ENCODE results near the gene SRC. TPM values are rescaled to one million over a fixed set of nuclear protein-coding genes. Genes with fewer than 3 reads are reported as not detected.

The SRC gene
- total RNA-seq, 1 experiment from 2014 or later: 55.6 TPM

- no peaks in the 10 kb centered on the region for H3K27me3 ChIP-seq (ENCODE audit: low read length)
- no peak overlapping the region for H3K9ac ChIP-seq (ENCODE audit: low read length)
- no TSS peak for BruUV-seq (replicated peaks)
- no peaks in the 10 kb centered on the region for H3K9me3 ChIP-seq (ENCODE audit: low read length)
- 0 out of 2 replicates have a peak, but pooled peaks cover 5% of the 10 kb centered on the region for H3K36me3 ChIP-seq (ENCODE audit: low read depth, low read length)
- no peak overlapping the region for H3K4me3 ChIP-seq (ENCODE audit: low read length)
- intact Hi-C loops (cut with micrococcal nuclease): no loop called here
- CTCF ChIA-PET: no interaction called here
- no peak overlapping the region for H2AFZ ChIP-seq (ENCODE audit: low read length)
- H3K79me2 ChIP-seq (ENCODE audit: low read length): no peaks in the 10 kb centered on the region
- TF ChIP-seq, protein P1, sequence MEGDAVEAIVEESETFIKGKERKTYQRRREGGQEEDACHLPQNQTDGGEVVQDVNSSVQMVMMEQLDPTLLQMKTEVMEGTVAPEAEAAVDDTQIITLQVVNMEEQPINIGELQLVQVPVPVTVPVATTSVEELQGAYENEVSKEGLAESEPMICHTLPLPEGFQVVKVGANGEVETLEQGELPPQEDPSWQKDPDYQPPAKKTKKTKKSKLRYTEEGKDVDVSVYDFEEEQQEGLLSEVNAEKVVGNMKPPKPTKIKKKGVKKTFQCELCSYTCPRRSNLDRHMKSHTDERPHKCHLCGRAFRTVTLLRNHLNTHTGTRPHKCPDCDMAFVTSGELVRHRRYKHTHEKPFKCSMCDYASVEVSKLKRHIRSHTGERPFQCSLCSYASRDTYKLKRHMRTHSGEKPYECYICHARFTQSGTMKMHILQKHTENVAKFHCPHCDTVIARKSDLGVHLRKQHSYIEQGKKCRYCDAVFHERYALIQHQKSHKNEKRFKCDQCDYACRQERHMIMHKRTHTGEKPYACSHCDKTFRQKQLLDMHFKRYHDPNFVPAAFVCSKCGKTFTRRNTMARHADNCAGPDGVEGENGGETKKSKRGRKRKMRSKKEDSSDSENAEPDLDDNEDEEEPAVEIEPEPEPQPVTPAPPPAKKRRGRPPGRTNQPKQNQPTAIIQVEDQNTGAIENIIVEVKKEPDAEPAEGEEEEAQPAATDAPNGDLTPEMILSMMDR (conservative IDR thresholded peaks at IDR 0.05; ENCODE audit: low read depth, low read length): no peak
- no peak for TF ChIP-seq EZH2 (IDR thresholded peaks at IDR 0.05; ENCODE audit: low read length, unreplicated experiment)
- no peak for TF ChIP-seq EZH2phosphoT487 (IDR thresholded peaks at IDR 0.05; ENCODE audit: borderline replicate concordance, low read length)
- H3K4me1 ChIP-seq (ENCODE audit: insufficient read depth, low read length): no peaks in the 10 kb centered on the region
- DNase-seq (no peak), ATAC-seq (no peak)
- H3K4me2 ChIP-seq (ENCODE audit: low read length): no peak overlapping the region
- no peaks in the 10 kb centered on the region for H3K9me2 ChIP-seq (replicated peaks; ENCODE audit: low read length)
- POLR2A ChIA-PET (ENCODE audit: unreplicated experiment): no interaction called here
- H3K27ac ChIP-seq (ENCODE audit: low read length): no peak overlapping the region
- no peaks in the 10 kb centered on the region for H4K20me1 ChIP-seq (ENCODE audit: low read length)
- H3F3A ChIP-seq (ENCODE audit: low read length, unreplicated experiment): no peaks in the 10 kb centered on the region
These were observed 27.8 kb upstream of the SRC start for GRCh38 chr20:37317994-37318640.

DNA sequence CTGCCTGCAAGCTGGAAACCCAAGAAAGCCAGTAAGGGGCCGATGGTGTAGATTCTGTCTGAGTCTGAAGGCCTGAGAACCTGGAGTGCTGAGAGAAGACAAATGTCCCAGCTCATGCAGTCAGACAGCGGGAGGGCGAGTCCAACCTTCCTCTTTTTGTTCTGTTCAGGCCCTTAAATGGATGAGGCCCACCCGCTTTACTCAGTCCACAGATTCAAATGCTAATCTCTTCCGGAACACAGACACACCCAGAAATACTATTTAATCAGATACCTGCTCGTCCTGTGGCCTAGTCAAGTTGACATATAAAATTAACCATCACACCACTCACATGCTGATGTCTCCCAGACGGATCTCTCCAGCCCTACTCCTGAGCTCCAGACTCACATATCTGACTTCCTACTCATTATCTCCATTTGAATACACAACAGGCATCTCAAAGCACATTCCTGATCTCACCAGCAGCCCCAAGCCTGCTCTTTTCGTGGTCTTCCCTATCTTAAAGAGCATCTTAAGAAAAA lies 26.7 kb upstream of the SRC start:
- H3K79me2 ChIP-seq (ENCODE audit: low read length): no peaks in the 10 kb centered on the region
- no peak overlapping the region for H2AFZ ChIP-seq (ENCODE audit: low read length)
- H3K27me3 ChIP-seq (ENCODE audit: low read length): no peaks in the 10 kb centered on the region
- H4K20me1 ChIP-seq (ENCODE audit: low read length): no peaks in the 10 kb centered on the region
- H3K4me1 ChIP-seq (ENCODE audit: insufficient read depth, low read length): no peaks in the 10 kb centered on the region
- intact Hi-C loops (cut with micrococcal nuclease): no loop called here
- POLR2A ChIA-PET (ENCODE audit: unreplicated experiment): no interaction called here
- 0 out of 2 replicates have a peak, but pooled peaks cover 5% of the 10 kb centered on the region for H3K36me3 ChIP-seq (ENCODE audit: low read depth, low read length)
- H3K27ac ChIP-seq (ENCODE audit: low read length): no peak overlapping the region
- no peaks in the 10 kb centered on the region for H3K9me2 ChIP-seq (replicated peaks; ENCODE audit: low read length)
- DNase-seq: no peak
- H3K4me3 ChIP-seq (ENCODE audit: low read length): no peak overlapping the region
- no peak overlapping the region for H3K9ac ChIP-seq (ENCODE audit: low read length)
- CTCF ChIA-PET: no interaction called here
- no peaks in the 10 kb centered on the region for H3F3A ChIP-seq (ENCODE audit: low read length, unreplicated experiment)
- H3K9me3 ChIP-seq (ENCODE audit: low read length): no peaks in the 10 kb centered on the region
- no peak for TF ChIP-seq EZH2 (IDR thresholded peaks at IDR 0.05; ENCODE audit: low read length, unreplicated experiment)
- TF ChIP-seq, protein P1 (conservative IDR thresholded peaks at IDR 0.05; ENCODE audit: low read depth, low read length): no peak
- no peak for TF ChIP-seq EZH2phosphoT487 (IDR thresholded peaks at IDR 0.05; ENCODE audit: borderline replicate concordance, low read length)
- no TSS peak for BruUV-seq (replicated peaks)
- ATAC-seq: no peak
- no peak overlapping the region for H3K4me2 ChIP-seq (ENCODE audit: low read length)

DNA sequence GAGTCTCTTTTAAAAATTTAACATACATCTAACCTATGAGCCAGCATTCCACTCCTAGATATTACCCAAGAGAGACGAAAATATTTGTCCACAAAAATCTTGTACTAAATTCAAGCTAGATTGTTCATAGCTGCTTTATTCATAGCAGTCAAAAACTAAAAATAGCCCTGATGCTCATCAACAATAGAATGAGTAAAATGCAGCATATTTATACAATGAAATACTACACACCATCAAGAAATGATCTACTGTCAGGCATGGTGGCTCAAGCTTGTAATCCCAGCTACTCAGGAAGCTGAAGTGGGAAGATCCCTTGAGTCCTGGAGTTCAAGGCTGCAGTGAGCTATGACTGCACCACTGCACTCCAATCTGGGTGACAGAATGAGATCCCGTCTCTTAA lies 22.0 kb upstream of the SRC start:
- TF ChIP-seq EZH2phosphoT487 (IDR thresholded peaks at IDR 0.05; ENCODE audit: borderline replicate concordance, low read length) (no peak), EZH2 (IDR thresholded peaks at IDR 0.05; ENCODE audit: low read length, unreplicated experiment) (no peak)
- TF ChIP-seq, protein P1 (conservative IDR thresholded peaks at IDR 0.05; ENCODE audit: low read depth, low read length): no peak
- ChIA-PET POLR2A (ENCODE audit: unreplicated experiment) (interaction anchor here (0.6 kb wide), 1 partner anchor 35 kb away, joined by 6 read pairs; the partner anchor contains the start of gene MANBAL), CTCF (interaction anchor here (0.9 kb wide), 1 partner anchor 41 kb away, joined by 4 read pairs; no protein-coding TSS in a partner anchor)
- intact Hi-C loops (cut with micrococcal nuclease): no loop called here
- H3K36me3 ChIP-seq (ENCODE audit: low read depth, low read length): no peaks in the 10 kb centered on the region
- no peaks in the 10 kb centered on the region for H3K4me1 ChIP-seq (ENCODE audit: insufficient read depth, low read length)
- H2AFZ ChIP-seq (ENCODE audit: low read length): no peak overlapping the region
- no peak overlapping the region for H3K4me3 ChIP-seq (ENCODE audit: low read length)
- H3K79me2 ChIP-seq (ENCODE audit: low read length): no peaks in the 10 kb centered on the region
- no peak overlapping the region for H3K27ac ChIP-seq (ENCODE audit: low read length)
- ATAC-seq: no peak
- no peak overlapping the region for H3K4me2 ChIP-seq (ENCODE audit: low read length)
- no peaks in the 10 kb centered on the region for H3F3A ChIP-seq (ENCODE audit: low read length, unreplicated experiment)
- H3K9me2 ChIP-seq (replicated peaks; ENCODE audit: low read length): no peaks in the 10 kb centered on the region
- no peaks in the 10 kb centered on the region for H3K9me3 ChIP-seq (ENCODE audit: low read length)
- H3K27me3 ChIP-seq (ENCODE audit: low read length): no peaks in the 10 kb centered on the region
- DNase-seq: no peak
- H4K20me1 ChIP-seq (ENCODE audit: low read length): no peaks in the 10 kb centered on the region
- no TSS peak for BruUV-seq (replicated peaks)
- H3K9ac ChIP-seq (ENCODE audit: low read length): no peak overlapping the region

Measured in PC-3 (cell line).